Mesenchymal stem cell (in vitro differentiated cells and primary cell): Measurements from ENCODE around the gene GPN2. TPM values are rescaled to one million over a fixed set of nuclear protein-coding genes. Genes with fewer than 3 reads are reported as not detected.

Source experiments
- DNase-seq: peaks from one replicate; pipeline ENCODE4 v3.0.0-alpha.2; 2013
- H2AFZ ChIP-seq: one replicate; pipeline ENCODE4 v1.6.1; 2013; ENCODE audit warnings: low read depth, mild to moderate bottlenecking, control low read depth, inconsistent platforms, low read length, moderate library complexity
- H2AK5ac ChIP-seq: 2 replicates; pipeline ENCODE4 v1.6.1; 2013; ENCODE audit warnings: low read length, moderate library complexity, mild to moderate bottlenecking, inconsistent platforms; ENCODE audit not compliant: severe bottlenecking
- H2BK120ac ChIP-seq: one replicate; pipeline ENCODE4 v1.6.1; 2013; ENCODE audit warnings: low read depth, mild to moderate bottlenecking, inconsistent platforms, low read length, moderate library complexity
- H2BK12ac ChIP-seq, 2 experiments: one replicate each; pipeline ENCODE4 v1.6.1; 2013; ENCODE audit warnings: inconsistent platforms in 2 of 2, low read length in 2 of 2, mild to moderate bottlenecking in 2 of 2, moderate library complexity in 2 of 2, control low read depth in 1 of 2
- H2BK15ac ChIP-seq: one replicate; pipeline ENCODE4 v1.6.1; 2013; ENCODE audit warnings: mild to moderate bottlenecking, low read depth, inconsistent platforms; ENCODE audit not compliant: poor library complexity, severe bottlenecking
- H2BK5ac ChIP-seq: 2 replicates; pipeline ENCODE4 v1.6.1; 2013; ENCODE audit warnings: low read depth, mild to moderate bottlenecking, low read length, control low read depth, inconsistent platforms; ENCODE audit not compliant: poor library complexity, severe bottlenecking
- H3K14ac ChIP-seq, 2 experiments: one replicate each; pipeline ENCODE4 v1.6.1; 2013; ENCODE audit warnings: inconsistent platforms in 2 of 2, low read length in 2 of 2, control low read depth in 1 of 2, mild to moderate bottlenecking in 1 of 2, moderate library complexity in 1 of 2
- H3K18ac ChIP-seq, 2 experiments: one replicate each; pipeline ENCODE4 v1.6.1; 2013; ENCODE audit warnings: inconsistent platforms in 2 of 2, low read length in 2 of 2, control low read depth in 1 of 2, low read depth in 1 of 2, mild to moderate bottlenecking in 1 of 2
- H3K23ac ChIP-seq, 2 experiments: one replicate each; pipeline ENCODE4 v1.6.1; 2013; ENCODE audit warnings: inconsistent platforms in 2 of 2, low read length in 2 of 2, mild to moderate bottlenecking in 2 of 2, moderate library complexity in 2 of 2, control low read depth in 1 of 2
- H3K27ac ChIP-seq: 2 replicates; pipeline ENCODE4 v1.5.1; 2013; ENCODE audit warnings: mild to moderate bottlenecking, moderate library complexity, low read length, control low read depth, inconsistent platforms; ENCODE audit not compliant: poor library complexity, severe bottlenecking
- H3K27me3 ChIP-seq, 2 experiments: 2 replicates each; pipeline versions ENCODE4 v1.6.1 to v1.7.0; 2013; ENCODE audit warnings: low read length in 2 of 2, mild to moderate bottlenecking in 2 of 2, moderate library complexity in 2 of 2, control low read depth in 1 of 2, inconsistent platforms in 1 of 2; ENCODE audit not compliant: control insufficient read depth in 1 of 2, insufficient read depth in 1 of 2
- H3K36me3 ChIP-seq, 2 experiments: 2 replicates each; pipeline versions ENCODE4 v1.6.1 to v1.7.0; 2013; ENCODE audit warnings: low read length in 2 of 2, control low read depth in 1 of 2, inconsistent platforms in 1 of 2, low read depth in 1 of 2, mild to moderate bottlenecking in 1 of 2; ENCODE audit not compliant: insufficient read depth in 2 of 2, control insufficient read depth in 1 of 2
- H3K4ac ChIP-seq, 2 experiments: one replicate each; pipeline ENCODE4 v1.6.1; 2013; ENCODE audit warnings: inconsistent platforms in 2 of 2, low read length in 2 of 2, mild to moderate bottlenecking in 2 of 2, moderate library complexity in 2 of 2, control low read depth in 1 of 2, low read depth in 1 of 2
- H3K4me1 ChIP-seq: 2 replicates; pipeline ENCODE4 v1.6.1; 2013; ENCODE audit warnings: low read depth, low read length, control low read depth; ENCODE audit not compliant: control insufficient read depth, insufficient read depth
- H3K4me2 ChIP-seq: 2 replicates; pipeline ENCODE4 v1.6.1; 2013; ENCODE audit warnings: low read length, mild to moderate bottlenecking, inconsistent platforms; ENCODE audit not compliant: poor library complexity, severe bottlenecking
- H3K4me3 ChIP-seq, 2 experiments: 2 replicates each; pipeline versions ENCODE4 v1.5.1 to v1.7.0; 2013; ENCODE audit warnings: low read length in 2 of 2, mild to moderate bottlenecking in 2 of 2, control low read depth in 1 of 2, low read depth in 1 of 2; ENCODE audit not compliant: insufficient read depth in 1 of 2
- H3K79me1 ChIP-seq: replicated peaks from 2 replicates; pipeline ENCODE4 v1.6.1; 2013; ENCODE audit warnings: mild to moderate bottlenecking, control low read depth, low read length, inconsistent platforms; ENCODE audit not compliant: poor library complexity, severe bottlenecking
- H3K9ac ChIP-seq: 2 replicates; pipeline ENCODE4 v1.7.0; 2013; ENCODE audit warnings: mild to moderate bottlenecking, low read length, moderate library complexity
- H3K9me3 ChIP-seq: 2 replicates; pipeline ENCODE4 v1.7.0; 2013; ENCODE audit warnings: mild to moderate bottlenecking, low read length; ENCODE audit not compliant: control insufficient read depth
- H4K8ac ChIP-seq: one replicate; pipeline ENCODE4 v1.6.1; 2013; ENCODE audit warnings: inconsistent platforms, mild to moderate bottlenecking, low read length, moderate library complexity
- H4K91ac ChIP-seq: one replicate; pipeline ENCODE4 v1.6.1; 2013; ENCODE audit warnings: mild to moderate bottlenecking, low read length, inconsistent platforms
- WGBS: methylation state at CpG from one replicate; pipeline ENCODE4 v1.1.7; 2013; ENCODE audit warnings: mixed read lengths; 5-methylcytosine and 5-hydroxymethylcytosine counted together
- polyA plus RNA-seq, 2 experiments: library from polyadenylated mRNA; stranded (reverse); fragments of 200-250 nt; gene quantifications; one replicate each; pipeline ENCODE4 v1.2.3, GENCODE V29; 2013

GPN2 gene
- 21.8 TPM for polyA plus RNA-seq (2013, experiment 1 of 2)
- polyA plus RNA-seq (2013, experiment 2 of 2) = 21.8 TPM

DNA sequence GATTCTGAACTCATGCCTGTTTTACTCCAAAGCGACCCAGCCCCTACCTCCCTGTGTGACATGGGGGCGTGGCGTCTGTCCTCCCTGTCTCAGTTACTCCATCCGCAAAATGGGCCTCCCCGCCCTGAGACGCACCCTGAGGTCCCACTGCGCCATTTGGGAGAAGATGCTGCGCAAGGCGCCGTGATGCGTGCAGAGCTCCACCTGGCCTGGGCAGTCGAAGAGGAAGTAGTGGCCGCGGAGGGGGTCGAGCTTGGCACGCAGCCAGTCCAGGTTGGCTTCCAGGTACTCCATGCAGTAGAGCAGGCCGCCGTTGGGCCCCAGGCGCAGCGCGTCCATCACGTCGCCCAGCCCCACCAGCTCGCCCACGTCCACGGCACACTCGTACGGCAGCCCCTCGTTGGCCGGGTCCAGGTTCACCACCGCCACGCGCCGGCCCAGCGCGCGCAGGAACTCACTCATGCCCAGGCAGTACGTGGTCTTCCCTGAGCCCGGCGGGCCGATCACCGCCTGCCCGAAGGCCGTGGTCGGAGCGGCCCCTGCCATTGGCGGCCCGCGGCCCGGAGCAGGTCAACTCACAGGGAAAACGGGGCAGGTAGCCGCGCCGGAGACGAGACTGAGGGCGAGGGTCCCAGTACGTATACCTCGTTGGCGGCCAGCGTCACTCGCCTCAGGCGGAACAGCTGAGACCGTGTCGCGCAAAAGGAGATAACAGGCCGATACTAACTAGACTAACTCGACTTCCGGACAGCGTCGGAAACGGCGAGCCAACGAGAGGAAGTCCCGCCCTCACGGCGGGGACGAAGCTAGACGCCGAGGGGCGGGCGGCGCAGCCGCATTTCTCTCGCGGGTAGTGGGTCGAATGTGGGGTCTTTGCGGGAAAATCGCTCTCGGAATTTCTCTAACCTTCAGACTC, at the start of gene GPN2:
GPN2 (minus strand) TSS at position 733 of the 916 bp plus-strand sequence; CDS start at position 546, 187 bp downstream.
- H3K4ac ChIP-seq = peak within 1 kb of the TSS; percentile 85 to 90
- peak within 1 kb of the TSS; percentile 80 for H2BK15ac ChIP-seq
- H2BK12ac ChIP-seq = peak within 1 kb of the TSS in 1 of 2 experiments; percentile 1
- H3K27ac ChIP-seq = peak within 1 kb of the TSS; percentile 66
- peak within 1 kb of the TSS; percentile 49 for H2AK5ac ChIP-seq
- H3K23ac ChIP-seq = peak within 1 kb of the TSS in 1 of 2 experiments; percentile 36
- DNase-seq = peak; percentile 84
- H3K4me2 ChIP-seq = peak within 1 kb of the TSS; percentile 73
- peak within 1 kb of the TSS; percentile 84 to 93 for H3K18ac ChIP-seq
- H3K9me3 ChIP-seq = no peaks in the 10 kb centered on the region
- H2BK120ac ChIP-seq = peak within 1 kb of the TSS; percentile 42
- H3K27me3 ChIP-seq = no peaks in the 10 kb centered on the region
- H3K4me3 ChIP-seq = peak within 1 kb of the TSS; percentile 88 to 100
- peaks cover 9% of the 10 kb centered on the region for H3K4me1 ChIP-seq
- peaks cover 25% of the 10 kb centered on the region for H3K79me1 ChIP-seq
- H3K36me3 ChIP-seq = peaks cover 48 to 74% of the 10 kb centered on the region in 2 experiments
- peak within 1 kb of the TSS; percentile 73 for H2AFZ ChIP-seq
- WGBS = 5% methylated on average over 81 of the region's 89 CpGs
- peak within 1 kb of the TSS; percentile 59 for H2BK5ac ChIP-seq
- H4K8ac ChIP-seq = peak within 1 kb of the TSS; percentile 95
- peak within 1 kb of the TSS; percentile 97 for H3K9ac ChIP-seq
- H4K91ac ChIP-seq = peak within 1 kb of the TSS; percentile 91
- peak within 1 kb of the TSS in 1 of 2 experiments; percentile 75 for H3K14ac ChIP-seq

DNA sequence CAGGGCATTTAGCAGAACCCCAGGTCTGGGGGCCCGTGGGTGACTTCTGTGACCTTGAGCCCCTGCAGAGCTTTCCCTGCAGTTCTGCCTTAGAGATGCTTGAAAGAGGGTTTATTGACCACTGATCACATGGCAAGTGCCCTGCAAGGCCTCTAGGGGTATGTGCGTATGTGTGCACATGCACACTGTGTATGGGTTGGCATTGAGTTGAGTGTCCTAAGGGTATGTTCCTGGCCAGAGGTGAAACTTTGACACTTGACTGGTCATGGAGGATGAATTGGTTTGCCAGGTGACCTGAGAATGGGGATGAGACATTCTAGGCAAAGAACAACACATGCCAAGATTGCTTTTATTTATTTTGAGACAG, 48.6 kb upstream of the GPN2 start:
- Histone ChIP-seq H3K4ac (no peak overlapping the region), H3K4me1 (no peaks in the 10 kb centered on the region), H2BK5ac (no peak overlapping the region), H2BK120ac (no peak overlapping the region), H3K36me3 (peaks cover 42 to 68% of the 10 kb centered on the region in 2 experiments), H3K27ac (no peak overlapping the region), H3K27me3 (no peaks in the 10 kb centered on the region), H3K9me3 (no peaks in the 10 kb centered on the region), H4K91ac (no peak overlapping the region), H3K9ac (no peak overlapping the region), H3K14ac (no peak overlapping the region), H2AFZ (no peak overlapping the region), H2AK5ac (no peak overlapping the region), H3K4me2 (no peak overlapping the region), H3K79me1 (peaks cover 31% of the 10 kb centered on the region), H2BK15ac (no peak overlapping the region), H2BK12ac (no peak overlapping the region), H3K18ac (no peak overlapping the region), H4K8ac (no peak overlapping the region), H3K4me3 (no peak overlapping the region), H3K23ac (no peak overlapping the region)
- DNase-seq = no peak
- 98% methylated on average over 2 of the region's 2 CpGs for WGBS

DNA sequence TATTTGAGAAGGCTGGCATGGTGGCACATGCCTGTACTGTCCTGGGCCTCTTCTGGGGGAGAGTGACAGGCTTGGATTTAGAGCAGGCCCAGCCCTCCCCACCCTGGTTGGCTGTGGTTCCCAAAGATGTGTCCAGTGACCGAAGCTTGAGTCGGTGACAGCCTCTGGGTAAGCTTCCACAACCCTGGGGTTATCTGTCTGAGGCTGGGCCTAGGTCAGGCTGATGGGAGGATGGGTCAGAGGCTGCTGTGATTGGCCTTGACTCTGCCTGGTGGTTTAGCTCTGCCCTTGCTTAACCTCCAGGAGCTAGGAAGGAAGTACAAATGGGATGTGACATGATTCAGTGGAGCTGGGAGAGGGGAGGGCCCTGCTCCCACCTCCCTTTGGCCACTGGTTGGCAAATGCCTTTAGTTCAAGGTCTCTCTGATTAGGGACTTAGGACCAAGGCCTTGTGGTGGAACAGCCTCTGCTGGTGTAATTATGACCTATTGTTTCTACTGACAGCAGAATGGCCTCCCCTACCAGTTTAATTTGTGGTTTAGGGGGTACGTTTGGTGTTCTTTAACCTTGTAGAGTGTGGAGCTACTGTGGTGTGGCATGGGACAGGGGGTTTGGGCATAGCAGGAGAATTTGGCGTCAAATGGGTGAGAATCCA, 48.0 kb upstream of the GPN2 start:
- no peak overlapping the region for H2BK12ac ChIP-seq
- no peak overlapping the region for H3K4me2 ChIP-seq
- 92% methylated on average over 4 of the region's 4 CpGs for WGBS
- no peak overlapping the region for H3K9ac ChIP-seq
- H2AFZ ChIP-seq = no peak overlapping the region
- no peak overlapping the region for H4K91ac ChIP-seq
- no peak overlapping the region for H3K18ac ChIP-seq
- no peaks in the 10 kb centered on the region for H3K4me1 ChIP-seq
- no peak overlapping the region for H2BK15ac ChIP-seq
- no peak overlapping the region for H3K4ac ChIP-seq
- no peak overlapping the region for H4K8ac ChIP-seq
- H3K79me1 ChIP-seq = peaks cover 29% of the 10 kb centered on the region
- H3K14ac ChIP-seq = no peak overlapping the region
- no peak overlapping the region for H2AK5ac ChIP-seq
- no peak for DNase-seq
- H3K9me3 ChIP-seq = no peaks in the 10 kb centered on the region
- no peak overlapping the region for H3K27ac ChIP-seq
- H3K23ac ChIP-seq = no peak overlapping the region
- H3K36me3 ChIP-seq = peaks cover 40 to 66% of the 10 kb centered on the region in 2 experiments
- H2BK120ac ChIP-seq = no peak overlapping the region
- no peak overlapping the region for H3K4me3 ChIP-seq
- no peak overlapping the region for H2BK5ac ChIP-seq
- no peaks in the 10 kb centered on the region for H3K27me3 ChIP-seq

DNA sequence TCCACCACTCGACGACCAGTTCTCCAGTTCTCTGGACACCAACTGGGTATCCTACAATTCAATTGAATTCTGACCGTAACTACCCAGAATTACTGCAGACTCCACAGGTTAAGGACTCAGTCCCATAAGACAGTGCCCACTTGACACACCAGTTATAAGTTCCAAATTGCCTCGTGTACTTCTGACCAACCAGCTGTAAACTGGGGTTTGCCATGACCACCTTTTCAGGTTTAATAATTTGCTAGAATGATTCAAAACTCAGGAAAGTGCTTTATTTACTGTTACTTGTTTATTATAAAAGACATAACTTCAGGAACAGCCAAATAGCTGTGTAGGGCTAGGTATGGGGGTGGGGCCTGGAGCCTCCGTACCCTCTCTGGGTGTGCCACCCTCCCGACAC, 46.7 kb upstream of the GPN2 start:
- H2BK15ac ChIP-seq = no peak overlapping the region
- H2AK5ac ChIP-seq = no peak overlapping the region
- peaks cover 22% of the 10 kb centered on the region for H3K79me1 ChIP-seq
- 99% methylated on average over 3 of the region's 6 CpGs for WGBS
- H2AFZ ChIP-seq = no peak overlapping the region
- H3K27ac ChIP-seq = no peak overlapping the region
- no peak overlapping the region for H3K4ac ChIP-seq
- H3K18ac ChIP-seq = no peak overlapping the region
- H3K23ac ChIP-seq = no peak overlapping the region
- no peak overlapping the region for H3K4me3 ChIP-seq
- DNase-seq = no peak
- H3K36me3 ChIP-seq = peaks cover 31 to 64% of the 10 kb centered on the region in 2 experiments
- H3K14ac ChIP-seq = no peak overlapping the region
- H3K4me2 ChIP-seq = no peak overlapping the region
- no peak overlapping the region for H4K91ac ChIP-seq
- H3K4me1 ChIP-seq = no peaks in the 10 kb centered on the region
- H3K9ac ChIP-seq = no peak overlapping the region
- H3K27me3 ChIP-seq = no peaks in the 10 kb centered on the region
- H2BK120ac ChIP-seq = no peak overlapping the region
- H2BK5ac ChIP-seq = no peak overlapping the region
- H4K8ac ChIP-seq = no peak overlapping the region
- H3K9me3 ChIP-seq = no peaks in the 10 kb centered on the region
- H2BK12ac ChIP-seq = no peak overlapping the region
